IPS-15b (cell line): ENCODE measurements around the gene PER1.

ENCODE experiments used
- H3K27me3 ChIP-seq: one replicate; pipeline ENCODE4 v1.6.1; 2013; ENCODE audit warnings: low read length; ENCODE audit not compliant: control insufficient read depth, insufficient read depth
- H3K36me3 ChIP-seq: one replicate; pipeline ENCODE4 v1.6.1; 2013; ENCODE audit warnings: low read length; ENCODE audit not compliant: control insufficient read depth, insufficient read depth
- H3K4me1 ChIP-seq: one replicate; pipeline ENCODE4 v1.6.1; 2013; ENCODE audit warnings: mild to moderate bottlenecking, low read length; ENCODE audit not compliant: control insufficient read depth, insufficient read depth
- H3K4me3 ChIP-seq: one replicate; pipeline ENCODE4 v1.5.1; 2013; ENCODE audit warnings: low read depth, low read length
- H3K9ac ChIP-seq: one replicate; pipeline ENCODE4 v1.6.1; 2013; ENCODE audit warnings: low read depth, mild to moderate bottlenecking, low read length
- H3K9me3 ChIP-seq: one replicate; pipeline ENCODE4 v1.6.1; 2013; ENCODE audit warnings: mild to moderate bottlenecking, low read length; ENCODE audit not compliant: control insufficient read depth, insufficient read depth

PER1 gene

GRCh38 chr17:8163978-8164814 lies 12.0 kb upstream of the PER1 start:
- Histone ChIP-seq H3K27me3 (no peaks in the 10 kb centered on the region), H3K9me3 (no peaks in the 10 kb centered on the region), H3K9ac (no peak overlapping the region), H3K36me3 (peaks cover 3% of the 10 kb centered on the region), H3K4me3 (peak overlapping the region; percentile 73), H3K4me1 (peaks cover 16% of the 10 kb centered on the region)

- Histone ChIP-seq H3K36me3 (peaks cover 5% of the 10 kb centered on the region), H3K4me1 (peaks cover 16% of the 10 kb centered on the region), H3K4me3 (peak overlapping the region; percentile 73), H3K9me3 (no peaks in the 10 kb centered on the region), H3K27me3 (no peaks in the 10 kb centered on the region), H3K9ac (peak overlapping the region; percentile 85)
Observed at GRCh38 chr17:8162997-8163977, 11.1 kb upstream of the PER1 start.

- peak within 1 kb of the TSS; percentile 88 for H3K4me3 ChIP-seq
- no peaks in the 10 kb centered on the region for H3K27me3 ChIP-seq
- H3K36me3 ChIP-seq, result peaks cover 5% of the 10 kb centered on the region
- H3K4me1 ChIP-seq, result peaks cover 16% of the 10 kb centered on the region
- peak within 1 kb of the TSS; percentile 85 for H3K9ac ChIP-seq
- no peaks in the 10 kb centered on the region for H3K9me3 ChIP-seq
Observed at GRCh38 chr17:8162233-8162996, 10.2 kb upstream of the PER1 start, which contains the start of gene VAMP2. Gene VAMP2, minus strand, starts transcription at chr17:8162948. Its CDS starts 69 bp downstream, at chr17:8162879.

GRCh38 chr17:8161289-8162232 lies 9.4 kb upstream of the PER1 start:
- peaks cover 5% of the 10 kb centered on the region for H3K36me3 ChIP-seq
- H3K27me3 ChIP-seq, result no peaks in the 10 kb centered on the region
- H3K4me3 ChIP-seq, result peak overlapping the region; percentile 88
- H3K9ac ChIP-seq, result peak overlapping the region; percentile 65
- peaks cover 18% of the 10 kb centered on the region for H3K4me1 ChIP-seq
- no peaks in the 10 kb centered on the region for H3K9me3 ChIP-seq

GRCh38 chr17:8160741-8161221 lies 8.6 kb upstream of the PER1 start:
- Histone ChIP-seq H3K9ac (no peak overlapping the region), H3K4me1 (peaks cover 18% of the 10 kb centered on the region), H3K9me3 (no peaks in the 10 kb centered on the region), H3K4me3 (no peak overlapping the region), H3K27me3 (no peaks in the 10 kb centered on the region), H3K36me3 (peaks cover 5% of the 10 kb centered on the region)

- Histone ChIP-seq H3K4me1 (peaks cover 18% of the 10 kb centered on the region), H3K9me3 (no peaks in the 10 kb centered on the region), H3K4me3 (no peak overlapping the region), H3K36me3 (peaks cover 5% of the 10 kb centered on the region), H3K9ac (no peak overlapping the region), H3K27me3 (peaks cover under 1% of the 10 kb centered on the region)
Observed at GRCh38 chr17:8160224-8160577, 8.0 kb upstream of the PER1 start.

GRCh38 chr17:8159459-8160223 lies 7.4 kb upstream of the PER1 start:
- H3K27me3 ChIP-seq, result peaks cover 2% of the 10 kb centered on the region
- H3K9ac ChIP-seq, result no peak overlapping the region
- peaks cover 20% of the 10 kb centered on the region for H3K4me1 ChIP-seq
- H3K4me3 ChIP-seq, result no peak overlapping the region
- H3K9me3 ChIP-seq, result no peaks in the 10 kb centered on the region
- peaks cover 5% of the 10 kb centered on the region for H3K36me3 ChIP-seq

GRCh38 chr17:8159032-8159400 lies 6.8 kb upstream of the PER1 start:
- H3K36me3 ChIP-seq, result peaks cover 5% of the 10 kb centered on the region
- peaks cover 15% of the 10 kb centered on the region for H3K4me1 ChIP-seq
- H3K27me3 ChIP-seq, result peaks cover 2% of the 10 kb centered on the region
- no peaks in the 10 kb centered on the region for H3K9me3 ChIP-seq
- no peak overlapping the region for H3K9ac ChIP-seq
- H3K4me3 ChIP-seq, result no peak overlapping the region

GRCh38 chr17:8158267-8159031 lies 6.2 kb upstream of the PER1 start:
- no peaks in the 10 kb centered on the region for H3K9me3 ChIP-seq
- peak overlapping the region; percentile 18 for H3K4me3 ChIP-seq
- H3K9ac ChIP-seq, result no peak overlapping the region
- H3K36me3 ChIP-seq, result peaks cover 5% of the 10 kb centered on the region
- peaks cover 14% of the 10 kb centered on the region for H3K4me1 ChIP-seq
- H3K27me3 ChIP-seq, result peaks cover 2% of the 10 kb centered on the region
